ENCODE measurements around the gene PAWR. TPM values are rescaled to one million over a fixed set of nuclear protein-coding genes. Genes with fewer than 3 reads are reported as not detected.
"Not testable (repeated sequence)": the region's sequence is repeated elsewhere in the genome, so short reads cannot be mapped to it uniquely, and the experiment has no call there.

The PAWR gene
- total RNA-seq, 1 experiment from 2014 or later: 13.9 TPM

DNA sequence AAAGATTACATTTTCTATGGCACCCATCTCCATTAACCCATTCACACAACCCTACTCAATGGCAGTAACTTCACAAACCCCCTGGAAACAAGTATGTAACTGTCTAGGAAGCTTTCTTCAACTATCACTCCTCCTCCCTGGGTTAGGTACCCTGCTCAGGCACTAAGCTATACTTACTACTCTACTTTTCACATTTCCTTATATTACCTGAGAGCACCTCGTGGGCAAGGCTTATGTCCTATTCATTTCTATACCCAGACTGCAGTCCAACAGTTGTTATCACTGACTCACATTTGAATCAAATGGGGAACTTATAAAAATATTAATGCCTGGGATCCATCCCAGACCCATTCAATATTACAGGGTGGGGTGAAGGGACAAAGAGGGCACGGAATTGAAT lies 4.6 kb downstream of the PAWR start:
- no peak for DNase-seq (ENCODE audit: low read depth)

DNA sequence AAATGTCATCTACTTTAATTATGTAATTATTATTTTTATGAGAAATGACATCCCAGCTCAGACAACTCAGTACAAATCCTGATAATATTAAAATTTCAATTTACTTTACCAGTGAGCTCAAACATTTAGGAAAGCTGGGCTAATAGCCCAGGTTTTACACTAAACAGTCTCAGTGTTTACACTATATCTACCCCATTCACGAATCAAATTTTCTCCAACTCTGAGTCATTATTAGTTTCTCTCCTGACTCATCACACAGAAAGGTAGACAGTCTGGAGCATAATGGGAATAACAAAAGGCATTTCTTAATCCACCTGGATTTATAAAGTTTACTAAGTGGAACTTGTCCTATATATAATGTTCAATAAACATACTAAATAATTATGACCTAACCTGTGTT lies 5.7 kb downstream of the PAWR start:
- DNase-seq (ENCODE audit: low read depth): peak; percentile 48

DNA sequence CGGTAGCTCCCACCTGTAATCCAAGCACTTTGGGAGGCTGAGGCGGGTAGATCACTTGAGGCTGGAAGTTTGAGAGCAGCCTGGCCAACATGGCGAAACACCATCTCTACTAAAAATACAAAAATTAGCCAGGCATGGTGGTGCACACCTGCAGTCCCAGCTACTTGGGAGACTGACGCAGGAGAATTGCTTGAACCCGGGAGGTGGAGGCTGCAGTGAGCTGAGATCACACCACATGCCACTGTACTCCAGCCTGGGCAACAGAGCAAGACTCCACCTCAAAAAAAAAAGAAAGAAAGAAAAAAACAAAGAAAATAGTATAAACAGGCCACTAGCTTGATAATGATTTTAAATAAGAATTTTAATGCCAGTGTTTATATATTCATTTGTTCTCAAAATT lies 6.4 kb downstream of the PAWR start:
- not testable (repeated sequence) for DNase-seq (ENCODE audit: low read depth)

DNA sequence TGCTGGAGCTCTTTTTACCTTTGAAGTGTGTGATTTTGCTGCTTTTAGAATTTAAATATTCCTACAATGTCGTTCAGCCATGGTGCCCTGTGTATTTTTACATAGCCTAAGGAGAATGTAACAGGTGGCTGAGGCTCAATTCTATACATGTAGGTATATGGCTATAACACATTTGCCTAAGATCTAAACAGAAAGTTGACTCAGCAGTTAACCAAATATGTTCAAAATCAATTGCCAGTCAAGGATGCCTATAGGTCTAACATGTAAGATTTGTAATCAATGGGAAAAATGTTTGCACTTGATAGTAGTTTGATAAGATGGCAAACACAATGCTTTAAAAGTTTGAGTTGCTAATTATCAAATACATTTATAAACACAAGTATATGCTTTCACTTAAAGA lies 8.2 kb downstream of the PAWR start:
- no peak for DNase-seq (ENCODE audit: low read depth)

DNA sequence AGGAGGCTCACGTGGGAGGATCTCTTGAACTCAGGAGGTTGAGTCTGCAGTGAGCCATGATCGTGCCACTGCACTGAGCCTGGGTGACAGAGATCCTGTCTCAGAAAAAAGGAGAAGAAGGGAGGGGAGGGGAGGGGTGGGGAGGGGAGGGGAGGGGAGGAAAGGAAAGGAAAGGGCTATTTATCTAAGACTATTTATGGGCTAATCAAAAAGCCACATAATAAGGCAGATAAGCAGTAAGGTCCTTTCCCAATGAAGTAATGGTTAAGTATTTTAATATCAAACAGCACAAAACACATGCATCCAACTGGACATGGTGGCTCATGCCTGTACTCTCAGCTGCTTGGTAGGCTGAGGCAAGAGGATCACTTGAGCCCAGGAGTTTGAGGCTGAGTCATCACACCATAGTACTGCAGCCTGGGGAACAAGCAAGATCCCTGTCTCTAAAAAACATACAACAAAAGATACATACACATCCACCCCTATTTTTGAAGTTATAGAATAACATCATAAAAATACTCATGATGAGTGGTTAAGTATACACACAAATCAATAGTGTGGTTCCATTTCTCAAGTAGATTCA lies 9.7 kb downstream of the PAWR start:
- peak; percentile 74 for DNase-seq (ENCODE audit: low read depth)

DNA sequence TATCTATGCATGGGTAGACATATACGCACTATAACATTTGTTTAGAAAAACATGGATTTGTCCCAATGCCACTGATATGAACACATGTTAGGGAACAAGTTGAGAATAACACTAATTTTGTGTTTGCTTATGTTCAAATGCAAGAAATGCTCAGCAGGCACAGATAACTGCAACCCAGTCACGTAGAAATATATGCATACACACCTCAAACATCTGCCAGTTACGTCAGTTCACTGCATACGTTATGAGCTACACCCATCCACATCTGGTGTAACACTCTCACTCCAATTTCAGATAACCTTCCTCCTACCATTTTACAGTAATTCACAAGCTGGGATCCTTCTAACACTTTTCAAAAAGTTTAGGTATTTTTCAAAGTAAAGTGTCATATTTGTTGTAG lies 10.7 kb downstream of the PAWR start:
- DNase-seq (ENCODE audit: low read depth): no peak

DNA sequence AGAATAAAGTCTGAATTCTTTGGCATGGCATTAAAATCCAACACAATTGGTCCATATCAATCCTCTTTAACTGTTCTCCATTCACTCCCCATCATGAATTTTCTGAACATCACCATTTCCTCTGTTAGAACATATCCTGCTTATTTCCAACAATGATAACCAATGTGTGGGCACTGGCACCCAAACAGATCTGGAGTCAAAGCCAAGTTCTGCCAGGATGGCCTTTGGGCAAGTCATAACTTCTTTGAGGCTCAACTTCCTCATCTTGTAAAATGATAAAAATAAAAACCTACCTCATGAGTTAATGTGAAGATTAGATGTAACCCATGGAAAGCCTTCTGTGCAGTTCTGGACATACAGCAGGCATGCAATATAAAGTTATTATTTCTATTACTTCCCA lies 12.5 kb downstream of the PAWR start:
- DNase-seq (ENCODE audit: low read depth): no peak

DNA sequence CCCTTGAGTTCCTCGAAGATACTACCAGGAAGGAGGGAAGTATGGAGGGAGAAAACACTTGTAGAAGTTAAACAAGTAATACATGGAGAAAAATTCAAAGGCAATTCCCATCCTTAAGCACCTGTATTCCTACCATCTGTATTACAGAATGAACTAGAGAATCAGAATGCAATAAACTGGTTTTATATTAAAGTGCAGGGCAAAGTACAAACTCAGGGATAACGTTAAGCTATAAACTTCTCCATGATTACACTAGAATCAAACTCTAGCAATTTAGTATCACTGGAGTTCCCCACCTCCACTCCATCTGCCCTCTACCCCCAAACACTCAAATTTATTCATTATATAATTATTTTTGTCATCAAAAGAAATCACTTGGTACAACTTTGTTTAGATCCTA lies 13.1 kb downstream of the PAWR start:
- DNase-seq (ENCODE audit: low read depth): no peak

DNA sequence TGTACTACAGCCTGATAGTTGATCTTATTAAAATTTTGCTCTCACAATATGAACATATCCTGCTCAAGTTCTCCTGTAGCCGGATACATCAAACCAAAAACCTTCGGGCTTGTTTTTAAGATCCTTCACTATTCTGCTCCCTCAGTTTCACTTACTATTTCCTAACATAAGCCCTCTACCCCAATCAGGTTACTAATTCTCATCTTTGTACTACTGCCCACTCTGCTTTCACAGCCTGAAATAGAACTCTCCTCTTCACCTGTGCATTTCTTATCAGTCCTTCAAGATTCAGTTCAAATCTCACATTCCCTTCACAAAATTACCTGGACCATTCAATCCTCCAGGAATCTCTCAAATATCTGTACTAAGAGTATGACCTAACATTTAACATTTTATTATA lies 14.2 kb downstream of the PAWR start:
- DNase-seq (ENCODE audit: low read depth): no peak

DNA sequence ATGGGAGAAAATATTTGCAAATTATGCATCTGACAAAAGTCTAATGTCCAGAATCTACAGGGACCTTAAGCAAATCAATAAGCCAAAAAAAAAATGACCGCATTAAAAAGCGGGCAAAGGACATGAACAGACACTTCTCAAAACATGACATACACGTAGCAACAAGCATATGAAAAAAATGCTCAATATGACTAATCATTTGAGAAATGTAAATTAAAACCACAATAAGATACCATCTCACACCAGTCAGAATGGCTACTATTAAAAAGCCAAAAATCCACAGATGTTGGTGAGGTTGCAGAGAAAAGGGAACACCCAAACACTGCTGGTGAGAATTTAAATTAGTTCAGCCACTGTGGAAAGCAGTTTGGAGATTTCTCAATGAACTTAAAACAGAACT lies 16.1 kb downstream of the PAWR start:
- peak; percentile 73 for DNase-seq (ENCODE audit: low read depth)

DNA sequence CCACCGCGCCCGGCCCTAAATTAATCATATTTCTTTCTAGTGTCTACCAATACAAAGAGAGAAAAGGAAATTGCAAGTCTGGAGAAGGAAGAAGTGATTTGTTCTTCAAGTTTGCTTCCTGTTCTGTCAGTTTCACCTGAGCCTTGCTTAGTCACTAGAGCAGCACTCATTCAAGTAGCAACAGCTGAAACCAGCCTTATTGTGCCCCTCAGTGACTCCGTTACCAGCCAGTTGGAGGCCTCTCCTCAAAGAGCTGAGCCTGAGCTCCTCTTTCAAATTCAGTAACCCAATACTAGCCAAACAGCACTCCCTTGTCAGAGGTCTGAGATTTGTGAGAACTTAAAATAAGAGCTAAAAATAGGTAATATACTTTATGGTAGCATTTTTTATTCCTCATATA lies 17.4 kb downstream of the PAWR start:
- DNase-seq (ENCODE audit: low read depth): no peak

DNA sequence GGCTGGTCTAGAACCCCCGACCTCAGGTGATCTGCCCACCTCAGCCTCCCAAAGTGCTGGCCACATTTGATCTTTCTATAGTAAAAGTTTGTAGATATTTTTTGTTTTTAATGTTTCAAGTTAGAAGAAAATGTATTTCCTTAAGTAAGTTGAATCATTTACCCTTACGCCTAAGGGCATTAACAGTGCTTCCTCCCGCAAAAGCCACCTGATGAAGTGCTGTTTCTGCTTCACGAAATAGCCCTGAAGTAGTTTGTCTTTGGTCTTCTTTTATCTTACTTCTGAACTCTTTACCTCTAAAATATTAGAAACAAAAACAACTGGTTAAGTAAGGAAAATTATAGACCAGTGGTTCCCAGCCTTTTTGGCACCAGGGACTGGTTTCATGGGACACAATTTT lies 22.7 kb downstream of the PAWR start:
- DNase-seq (ENCODE audit: low read depth): no peak

DNA sequence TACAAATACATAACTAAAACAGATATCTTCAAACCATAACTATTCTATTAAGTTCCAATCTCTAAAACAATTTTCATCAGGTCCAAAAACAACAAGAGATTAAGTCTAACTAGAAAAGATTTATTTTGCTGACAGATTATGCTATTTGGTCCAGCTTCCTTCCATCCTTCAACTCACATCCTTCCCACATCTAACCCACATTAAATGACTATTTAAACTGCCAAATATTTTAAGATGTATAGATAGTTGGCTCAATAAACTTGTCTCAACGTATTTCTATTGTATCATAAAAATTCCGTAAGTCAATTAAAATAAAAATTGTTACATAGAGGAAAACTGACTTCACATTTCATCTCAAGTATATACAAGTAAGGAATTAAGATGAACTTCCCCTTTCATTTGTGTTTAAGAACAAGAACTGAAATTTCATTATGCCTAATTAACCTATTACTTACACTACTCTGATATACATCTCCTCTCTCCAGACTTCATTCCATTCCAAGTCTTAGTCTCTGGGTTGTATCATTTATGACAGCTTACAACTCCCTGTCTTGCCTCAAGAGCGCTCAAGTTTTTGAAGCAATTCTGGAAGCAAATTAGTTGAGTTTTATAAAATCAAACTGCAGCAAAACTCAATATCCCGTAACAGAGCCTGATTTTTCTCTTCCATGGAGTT lies 25.4 kb downstream of the PAWR start:
- no peak for DNase-seq (ENCODE audit: low read depth)

DNA sequence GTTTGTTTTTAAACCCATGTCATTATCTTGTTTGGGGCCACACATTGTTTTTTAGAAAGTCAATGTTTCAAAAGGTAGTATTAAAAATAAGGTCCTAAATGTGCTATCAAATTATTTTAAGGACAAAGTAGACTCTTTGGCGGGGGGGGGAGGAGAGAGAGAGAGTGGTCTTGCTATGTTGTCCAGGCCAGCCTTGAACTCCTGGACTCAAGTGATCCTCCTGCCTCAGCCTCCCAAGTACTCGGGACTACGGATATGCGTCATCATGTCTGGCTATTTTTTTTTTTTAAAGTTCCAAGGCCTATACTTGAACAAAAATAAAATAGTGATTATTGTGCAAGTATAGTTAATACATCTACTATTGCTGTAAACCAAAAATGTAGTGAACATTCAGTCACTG lies 26.2 kb downstream of the PAWR start:
- no peak for DNase-seq (ENCODE audit: low read depth)

DNA sequence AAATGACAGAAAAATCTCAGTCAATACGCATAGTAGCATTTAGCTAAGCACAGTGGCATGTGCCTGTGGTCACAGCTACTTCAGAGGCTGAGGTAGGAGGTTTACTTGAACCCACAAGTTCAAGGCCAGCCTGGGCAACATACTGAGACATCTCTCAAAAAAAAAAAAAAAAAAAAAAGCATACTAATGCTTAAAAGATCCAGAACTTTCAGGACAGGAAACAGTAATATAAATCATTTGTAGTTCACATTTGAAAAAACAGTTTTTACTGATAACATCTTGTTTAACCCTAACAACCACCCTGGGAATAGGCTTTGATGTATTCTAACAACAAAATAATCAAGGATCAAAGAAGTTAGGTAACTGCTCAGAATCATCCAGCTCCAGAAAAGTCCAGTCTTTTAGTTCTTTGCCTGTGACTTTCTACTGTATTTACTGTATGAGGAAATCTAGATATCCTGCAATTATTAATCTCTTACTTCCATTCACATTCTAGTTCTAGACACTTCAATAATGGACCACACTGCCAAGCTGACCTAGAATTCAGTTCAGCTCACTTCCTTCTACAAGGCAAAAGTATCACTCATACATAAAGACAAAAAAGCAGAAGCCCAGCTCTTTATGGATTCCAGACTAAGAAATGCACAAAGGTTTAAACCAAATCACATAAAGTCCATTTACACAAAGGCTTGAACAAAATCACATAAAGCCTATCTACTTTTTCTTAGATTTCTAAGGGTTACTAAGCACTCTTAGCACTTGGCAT lies 28.5 kb downstream of the PAWR start:
- no peak for DNase-seq (ENCODE audit: low read depth)

DNA sequence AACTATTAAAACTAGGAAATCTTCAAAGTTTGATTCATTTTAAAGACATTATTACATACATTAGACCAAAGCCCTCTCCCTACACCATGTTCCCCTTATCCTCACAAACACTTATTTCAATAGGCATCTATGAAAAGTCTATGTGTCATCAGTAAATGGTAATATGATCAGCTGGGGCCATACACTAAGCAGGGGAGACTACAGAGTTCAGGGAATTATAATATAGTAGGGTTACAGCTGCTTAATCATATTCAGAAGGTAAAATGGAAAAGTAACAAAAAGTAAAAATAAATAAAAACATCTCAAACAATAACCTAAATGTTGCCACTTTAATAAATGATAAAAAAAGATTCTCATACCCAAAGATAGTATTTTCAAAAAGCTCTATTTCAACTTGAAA lies 29.1 kb downstream of the PAWR start:
- peak; percentile 31 for DNase-seq (ENCODE audit: low read depth)

DNA sequence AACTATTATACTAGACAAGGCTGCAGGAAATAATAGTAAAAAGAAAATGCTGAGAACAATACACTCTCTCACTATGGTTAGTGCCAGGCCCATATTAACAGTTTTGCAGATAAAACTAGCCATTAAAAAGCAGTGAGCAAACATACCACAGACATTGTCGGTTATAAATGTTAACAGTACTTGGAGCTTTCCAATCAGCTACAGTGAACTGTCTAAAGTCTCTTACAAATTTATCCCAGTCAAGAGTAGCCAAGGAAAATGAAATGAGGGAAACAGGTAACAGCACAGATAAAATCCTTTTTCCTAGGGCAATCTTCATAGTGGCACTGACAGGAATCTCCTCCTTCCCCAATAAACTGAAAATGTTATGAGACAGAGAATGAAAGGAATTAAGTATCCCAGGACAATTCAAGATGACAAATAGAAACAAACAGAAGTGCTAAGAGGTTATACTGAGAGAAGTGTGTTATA lies 30.8 kb downstream of the PAWR start:
- DNase-seq (ENCODE audit: low read depth): no peak

DNA sequence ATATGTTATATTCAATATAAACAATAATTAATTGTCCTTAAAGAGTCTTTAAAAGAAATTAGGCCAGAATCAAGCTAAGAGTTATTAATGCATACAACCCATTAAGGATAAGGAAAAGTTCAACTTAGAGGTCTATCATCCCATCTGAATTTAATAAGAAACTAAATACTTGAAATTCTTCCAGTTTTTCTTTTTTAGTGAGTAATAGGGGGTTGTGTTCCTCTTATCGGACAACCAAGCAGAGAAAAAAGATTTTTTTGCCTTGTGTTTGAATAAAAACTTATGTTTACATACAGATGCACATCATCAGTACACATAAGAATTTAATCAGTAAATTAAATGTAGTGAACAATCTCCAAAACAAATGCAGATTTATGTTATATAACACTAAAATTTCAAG lies 32.5 kb downstream of the PAWR start:
- DNase-seq (ENCODE audit: low read depth): no peak

DNA sequence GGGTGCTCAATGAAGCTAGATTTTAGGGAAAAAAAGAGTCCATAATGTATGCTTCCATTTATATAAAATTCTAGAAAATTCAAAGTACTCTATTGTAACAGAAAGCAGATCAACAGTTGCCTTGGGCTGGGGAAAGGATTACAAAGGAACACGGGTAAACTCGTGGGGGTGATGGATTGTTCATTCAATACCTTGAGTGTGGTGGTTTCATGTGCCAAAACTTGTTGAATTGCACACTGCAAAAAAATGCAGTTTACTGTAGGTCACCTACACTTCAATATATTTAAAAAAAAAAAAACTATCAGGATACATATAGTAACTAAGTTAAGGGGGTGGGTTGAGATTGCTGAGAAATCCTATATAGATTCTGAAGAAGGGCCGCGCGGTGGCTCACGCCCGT lies 33.6 kb downstream of the PAWR start:
- no peak for DNase-seq (ENCODE audit: low read depth)

DNA sequence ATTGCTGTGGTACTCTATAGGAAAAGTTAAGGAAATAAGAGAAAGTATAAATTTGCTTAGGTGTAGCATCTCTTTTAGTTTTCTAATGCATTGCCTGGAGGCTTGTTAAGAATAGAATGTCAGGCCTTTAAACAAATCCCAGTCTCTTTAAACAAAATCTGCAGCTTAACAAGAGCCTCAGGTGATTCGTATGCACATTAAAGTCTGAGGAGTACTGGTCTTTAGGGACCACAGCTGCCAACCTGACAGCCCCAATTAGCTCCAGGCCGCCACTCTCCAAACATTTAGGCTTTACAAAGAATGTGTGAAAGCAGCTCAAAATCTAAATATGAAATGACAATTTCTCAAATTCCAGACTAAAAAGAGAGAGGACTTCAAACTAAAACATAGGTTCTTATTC lies 35.7 kb downstream of the PAWR start:
- DNase-seq (ENCODE audit: low read depth): no peak

DNA sequence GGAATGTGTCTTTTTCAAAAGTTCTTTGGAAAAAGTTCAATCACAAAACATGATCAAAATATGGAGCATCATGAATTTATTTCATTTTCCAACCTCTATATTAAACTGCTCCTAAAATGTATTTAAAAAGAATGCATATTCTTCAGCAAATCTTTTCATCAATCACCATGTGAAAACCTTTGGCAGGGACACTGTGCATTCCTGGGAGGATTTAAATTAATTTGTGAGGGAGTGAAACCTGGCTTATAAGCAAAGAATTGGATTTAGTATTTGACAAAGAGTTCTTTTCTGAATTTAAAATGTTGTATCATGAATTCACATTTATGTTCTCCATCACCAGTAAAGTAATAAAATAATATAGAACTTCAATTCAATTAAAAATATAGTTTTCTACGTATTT lies 38.2 kb downstream of the PAWR start:
- DNase-seq (ENCODE audit: low read depth): no peak

DNA sequence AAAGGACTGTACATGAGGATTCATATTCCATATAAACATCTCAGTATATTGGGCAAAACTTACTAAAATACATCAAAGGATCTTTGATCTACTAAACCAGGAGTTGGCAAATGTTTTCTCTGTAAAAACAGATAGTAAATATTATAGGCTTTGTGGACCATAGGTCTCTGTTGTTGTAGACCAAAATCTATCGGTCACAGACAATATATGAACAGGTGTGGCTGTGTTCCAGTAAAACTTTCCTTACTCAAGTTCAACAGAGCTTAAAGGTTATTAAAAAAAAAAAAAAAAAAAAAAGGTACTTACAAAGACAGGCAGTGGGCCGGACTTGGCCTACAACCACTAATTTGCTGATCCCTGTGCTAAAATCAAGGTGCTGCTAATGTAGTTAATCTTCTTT lies 40.3 kb downstream of the PAWR start:
- DNase-seq (ENCODE audit: low read depth): no peak

DNA sequence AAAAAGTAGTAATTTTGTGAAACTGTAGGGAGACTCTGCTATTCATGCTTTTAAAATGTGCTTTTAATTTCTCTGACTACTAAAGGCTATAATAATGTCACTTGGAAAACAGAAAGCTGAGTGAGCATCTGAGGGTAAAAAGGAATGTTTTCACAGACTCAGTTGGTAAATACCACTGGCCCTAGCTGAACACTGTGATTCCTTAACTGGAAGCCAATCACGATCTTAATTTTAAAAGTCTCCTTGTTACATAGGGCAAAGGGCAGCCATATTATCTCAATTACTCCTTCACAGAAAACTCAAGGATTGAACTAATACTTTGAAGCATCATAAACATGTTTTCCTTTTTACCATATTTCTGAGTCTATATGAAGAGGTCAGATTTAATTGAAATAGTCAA lies 41.9 kb downstream of the PAWR start:
- no peak for DNase-seq (ENCODE audit: low read depth)

All from LHCN-M2 (cell line).